DOHH2 (cell line): Measurements from ENCODE around the gene RARA.

ENCODE experiments used
- H3F3A ChIP-seq: fragments of 200-600 bp; sonication (generic), shearing (Covaris generic); 2 replicates; pipeline ENCODE4 v1.6.0; 2016; ENCODE audit warnings: antibody characterized with exemption, mild to moderate bottlenecking; ENCODE audit not compliant: control insufficient read depth, insufficient read depth
- H3K27ac ChIP-seq: fragments of 200-600 bp; sonication (generic); 2 replicates; pipeline ENCODE4 v1.5.1; 2014; ENCODE audit warnings: low read depth, mild to moderate bottlenecking, low read length, moderate library complexity
- H3K27me3 ChIP-seq: fragments of 200-600 bp; sonication (generic); 2 replicates; pipeline ENCODE4 v1.6.1; 2014; ENCODE audit warnings: mild to moderate bottlenecking, low read length, mixed read lengths; ENCODE audit not compliant: control insufficient read depth
- H3K36me3 ChIP-seq: fragments of 200-600 bp; sonication (generic); 2 replicates; pipeline ENCODE4 v1.6.1; 2014; ENCODE audit warnings: mild to moderate bottlenecking, low read length, moderate library complexity, mixed read lengths; ENCODE audit not compliant: control insufficient read depth
- H3K4me1 ChIP-seq: fragments of 200-600 bp; sonication (generic); 2 replicates; pipeline ENCODE4 v1.6.1; 2014; ENCODE audit warnings: mild to moderate bottlenecking, low read length, mixed read lengths; ENCODE audit not compliant: control insufficient read depth
- H3K4me2 ChIP-seq: fragments of 200-600 bp; sonication (generic); 2 replicates; pipeline ENCODE4 v1.6.0; 2014; ENCODE audit warnings: mild to moderate bottlenecking, low read length, moderate library complexity
- H3K4me3 ChIP-seq: fragments of 200-600 bp; sonication (generic); 2 replicates; pipeline ENCODE4 v1.5.1; 2014; ENCODE audit warnings: mild to moderate bottlenecking, low read length, mixed read lengths
- H3K79me2 ChIP-seq: fragments of 200-600 bp; sonication (generic); 2 replicates; pipeline ENCODE4 v1.6.1; 2014; ENCODE audit warnings: mild to moderate bottlenecking, low read length, mixed read lengths; ENCODE audit not compliant: control insufficient read depth
- H3K9me2 ChIP-seq: fragments of 200-600 bp; sonication (generic); replicated peaks from 2 replicates; pipeline ENCODE4 v1.6.1; 2014; ENCODE audit warnings: mild to moderate bottlenecking, low read length, mixed read lengths; ENCODE audit not compliant: control insufficient read depth
- H3K9me3 ChIP-seq: fragments of 200-600 bp; sonication (generic); 2 replicates; pipeline ENCODE4 v1.6.1; 2014; ENCODE audit warnings: antibody characterized with exemption, low read length, mixed read lengths; ENCODE audit not compliant: control insufficient read depth, insufficient read depth
- H4K20me1 ChIP-seq: fragments of 200-600 bp; sonication (generic); 2 replicates; pipeline ENCODE4 v1.6.0; 2014; ENCODE audit warnings: low read depth, mild to moderate bottlenecking, antibody characterized with exemption, low read length, moderate library complexity; ENCODE audit not compliant: control insufficient read depth, insufficient read depth
- EZH2phosphoT487 ChIP-seq: fragments of 200-600 bp; sonication (generic); IDR thresholded peaks from 2 replicates; pipeline ENCODE4 v1.6.1; 2017; ENCODE audit warnings: borderline replicate concordance, mild to moderate bottlenecking, antibody characterized with exemption, low read length, moderate library complexity, mixed read lengths
- TF ChIP-seq, protein P1 (sequence below): fragments of 200-600 bp; sonication (generic); IDR thresholded peaks from one replicate; pipeline ENCODE4 v1.5.1; 2014; ENCODE audit warnings: antibody characterized with exemption, mild to moderate bottlenecking, low read depth, low read length; ENCODE audit not compliant: poor library complexity, severe bottlenecking

RARA gene

DNA sequence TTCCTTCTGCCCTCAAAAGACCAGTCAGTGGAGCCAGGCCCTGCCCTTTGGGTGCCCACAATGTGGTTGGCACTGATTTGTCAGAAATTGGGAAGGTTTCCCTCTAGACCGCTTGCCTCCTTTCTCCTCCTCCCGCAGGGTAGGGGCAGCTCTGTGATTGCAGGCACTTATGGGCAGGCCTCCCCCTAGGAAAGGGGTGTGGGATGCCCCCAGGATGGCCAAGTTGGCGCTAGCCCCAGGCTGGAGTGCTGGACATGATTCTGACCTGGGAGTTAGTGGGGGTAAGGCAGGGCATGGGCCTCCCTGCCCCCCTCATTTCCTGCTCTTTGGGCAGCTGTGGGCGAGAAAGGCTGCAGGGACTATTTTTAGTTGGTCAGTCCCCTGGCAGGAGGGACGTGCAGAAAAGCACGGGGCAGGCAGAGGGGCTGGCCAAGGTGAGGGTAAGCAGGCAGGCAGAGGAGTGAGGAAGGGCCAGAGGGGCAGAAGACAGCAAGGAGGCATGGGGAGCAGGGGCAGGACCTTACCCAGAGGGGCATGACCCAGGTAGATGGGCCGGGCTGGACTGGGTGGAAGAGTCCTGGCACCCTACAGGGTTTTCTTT is 3.3 kb downstream of the RARA start:
- Histone ChIP-seq H3K79me2 (no peaks in the 10 kb centered on the region), H3K4me1 (peaks cover 76% of the 10 kb centered on the region), H3K9me3 (no peaks in the 10 kb centered on the region), H4K20me1 (no peaks in the 10 kb centered on the region), H3K27me3 (no peaks in the 10 kb centered on the region), H3K9me2 (no peaks in the 10 kb centered on the region), H3K4me3 (no peak overlapping the region; the same call in 1 of the 2 replicates), H3K27ac (no peak overlapping the region), H3K4me2 (peak overlapping the region; percentile 32; the same call in 1 of the 2 replicates), H3K36me3 (no peaks in the 10 kb centered on the region), H3F3A (peaks cover 12% of the 10 kb centered on the region; the same call in 1 of the 2 replicates)
- TF ChIP-seq, protein P1, sequence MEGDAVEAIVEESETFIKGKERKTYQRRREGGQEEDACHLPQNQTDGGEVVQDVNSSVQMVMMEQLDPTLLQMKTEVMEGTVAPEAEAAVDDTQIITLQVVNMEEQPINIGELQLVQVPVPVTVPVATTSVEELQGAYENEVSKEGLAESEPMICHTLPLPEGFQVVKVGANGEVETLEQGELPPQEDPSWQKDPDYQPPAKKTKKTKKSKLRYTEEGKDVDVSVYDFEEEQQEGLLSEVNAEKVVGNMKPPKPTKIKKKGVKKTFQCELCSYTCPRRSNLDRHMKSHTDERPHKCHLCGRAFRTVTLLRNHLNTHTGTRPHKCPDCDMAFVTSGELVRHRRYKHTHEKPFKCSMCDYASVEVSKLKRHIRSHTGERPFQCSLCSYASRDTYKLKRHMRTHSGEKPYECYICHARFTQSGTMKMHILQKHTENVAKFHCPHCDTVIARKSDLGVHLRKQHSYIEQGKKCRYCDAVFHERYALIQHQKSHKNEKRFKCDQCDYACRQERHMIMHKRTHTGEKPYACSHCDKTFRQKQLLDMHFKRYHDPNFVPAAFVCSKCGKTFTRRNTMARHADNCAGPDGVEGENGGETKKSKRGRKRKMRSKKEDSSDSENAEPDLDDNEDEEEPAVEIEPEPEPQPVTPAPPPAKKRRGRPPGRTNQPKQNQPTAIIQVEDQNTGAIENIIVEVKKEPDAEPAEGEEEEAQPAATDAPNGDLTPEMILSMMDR: no peak
- no peak for TF ChIP-seq EZH2phosphoT487

DNA sequence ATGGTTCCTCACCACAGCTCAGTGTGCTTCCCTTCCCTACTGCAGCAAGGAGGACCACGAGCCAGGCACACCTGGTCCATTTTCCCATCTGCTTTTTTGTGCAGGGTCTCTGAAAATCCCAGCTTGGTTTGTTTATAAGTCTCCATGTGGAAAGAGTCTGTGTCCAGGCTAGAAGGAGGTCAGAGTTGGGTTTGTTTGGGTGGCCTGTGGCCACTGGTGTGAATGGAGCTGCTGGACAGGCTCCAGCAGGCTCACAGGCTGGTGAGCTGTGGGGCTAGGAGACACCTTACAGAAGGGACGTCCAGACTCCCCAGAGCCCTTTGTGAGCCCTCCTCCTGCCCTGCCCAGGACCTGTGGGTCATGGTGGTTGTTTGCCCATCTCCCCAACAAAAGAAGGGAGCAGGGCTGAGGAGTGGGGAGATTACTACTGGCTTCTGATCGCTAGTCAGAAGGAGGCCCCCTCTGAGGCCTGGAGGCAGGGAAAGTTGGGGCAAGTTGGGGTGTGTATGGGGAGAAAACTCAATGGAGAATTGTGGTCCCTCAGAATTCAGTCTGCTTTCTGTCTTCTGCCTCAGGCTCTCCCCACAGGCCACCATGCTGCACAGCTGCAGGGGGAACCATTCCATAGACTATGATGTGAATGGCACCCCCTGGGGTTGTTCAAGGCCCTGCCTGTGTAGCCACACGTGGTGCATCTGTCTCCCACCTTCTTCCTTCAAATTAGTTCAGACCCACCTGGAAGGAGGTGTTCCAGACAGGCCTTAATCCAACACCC is 4.1 kb downstream of the RARA start:
- Histone ChIP-seq H3K4me2 (no peak overlapping the region; the same call in 1 of the 2 replicates), H3K9me3 (no peaks in the 10 kb centered on the region), H3K4me3 (no peak overlapping the region), H3K9me2 (no peaks in the 10 kb centered on the region), H3F3A (0 out of 2 replicates have a peak, but pooled peaks cover 7% of the 10 kb centered on the region), H3K27ac (no peak overlapping the region), H3K27me3 (no peaks in the 10 kb centered on the region), H4K20me1 (no peaks in the 10 kb centered on the region), H3K36me3 (no peaks in the 10 kb centered on the region), H3K79me2 (no peaks in the 10 kb centered on the region), H3K4me1 (peaks cover 78% of the 10 kb centered on the region)
- TF ChIP-seq, protein P1: no peak
- TF ChIP-seq EZH2phosphoT487: no peak

DNA sequence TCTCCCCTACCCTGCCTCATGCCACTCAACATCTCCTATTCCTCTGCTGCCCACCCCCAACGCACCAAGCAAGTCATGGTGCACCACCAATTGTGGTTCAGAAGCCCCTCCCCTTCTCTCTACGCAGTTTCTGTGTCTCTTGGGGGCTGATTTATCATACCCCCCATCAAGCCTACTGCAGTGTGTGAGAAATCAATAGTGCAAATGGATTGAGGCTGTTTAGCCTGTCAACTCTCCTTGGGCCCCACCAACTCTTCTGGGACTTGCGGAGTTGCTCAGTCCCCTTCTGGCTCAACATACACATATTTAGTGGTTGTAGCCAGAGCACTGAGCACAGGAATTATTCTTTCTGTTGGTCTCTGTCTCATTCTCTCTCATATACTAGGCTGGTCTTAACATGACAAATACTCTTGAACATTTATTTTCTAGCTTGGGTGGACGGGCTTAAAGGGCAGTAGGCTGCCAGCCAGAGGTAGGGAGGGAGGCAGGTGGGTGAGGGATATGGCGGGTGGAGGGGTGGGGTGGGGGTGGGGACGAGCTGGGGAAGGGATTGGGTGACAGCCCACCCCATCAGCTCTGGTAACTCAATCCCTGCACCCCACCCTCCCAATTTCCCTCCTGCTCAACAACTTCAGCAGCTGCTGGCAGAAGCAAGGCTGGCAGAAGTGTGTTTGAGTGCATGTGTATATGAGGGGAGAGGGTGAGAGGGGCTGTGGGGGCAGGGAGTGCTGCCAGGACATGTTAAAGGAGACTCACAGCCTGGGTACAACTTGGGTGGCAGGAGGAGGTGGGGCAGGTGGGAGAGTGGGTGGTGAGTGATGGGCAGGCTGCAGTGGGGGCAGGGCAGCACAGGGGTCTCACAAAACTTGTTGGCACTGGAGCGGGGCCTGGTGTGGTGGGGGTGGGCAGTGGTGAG is 4.9 kb downstream of the RARA start:
- Histone ChIP-seq H3K9me2 (no peaks in the 10 kb centered on the region), H3F3A (no peaks in the 10 kb centered on the region), H3K27ac (no peak overlapping the region)

More for the DNA sequence above, 4.9 kb downstream of the RARA start:
- Histone ChIP-seq H3K9me3 (no peaks in the 10 kb centered on the region), H3K27me3 (no peaks in the 10 kb centered on the region), H3K4me3 (no peak overlapping the region), H3K4me1 (peaks cover 73% of the 10 kb centered on the region), H4K20me1 (no peaks in the 10 kb centered on the region), H3K79me2 (peaks cover 8% of the 10 kb centered on the region), H3K36me3 (no peaks in the 10 kb centered on the region), H3K4me2 (no peak overlapping the region)
- TF ChIP-seq EZH2phosphoT487: no peak
- TF ChIP-seq, protein P1: no peak
